Esophagus squamous epithelium (tissue), 5 donors: ENCODE measurements around the gene LAPTM5. TPM values are rescaled to one million over a fixed set of nuclear protein-coding genes. Genes with fewer than 3 reads are reported as not detected.

Experiments used
- DNase-seq: peaks from one replicate; lab custom pipeline; 2025; lab: John Stamatoyannopoulos, UW
- H3K27ac ChIP-seq, 4 donors: fragments of 200-600 bp; sonication (generic); one replicate each; pipeline ENCODE4 v1.5.1; 2016 to 2019; ENCODE audit warnings: mild to moderate bottlenecking in 1 of 4
- H3K27me3 ChIP-seq, 4 donors: fragments of 200-600 bp; sonication (generic); 1 replicate in 3 of 4; 2 replicates in 1 of 4; pipeline versions ENCODE4 v1.5.1 to v1.6.0; 2017 to 2021; ENCODE audit warnings: antibody characterized with exemption in 1 of 4
- H3K36me3 ChIP-seq, 3 donors: fragments of 200-600 bp; sonication (generic); one replicate each; pipeline ENCODE4 v1.5.1; 2016 to 2019
- H3K4me1 ChIP-seq, 3 donors: fragments of 200-600 bp; sonication (generic); one replicate each; pipeline ENCODE4 v1.5.1; 2017 to 2019
- H3K4me3 ChIP-seq, 4 donors: fragments of 200-600 bp; sonication (generic); 1 replicate in 3 of 4; 2 replicates in 1 of 4; pipeline ENCODE4 v1.5.1; 2016 to 2019; ENCODE audit warnings: mild to moderate bottlenecking in 2 of 4, moderate library complexity in 1 of 4
- H3K9me3 ChIP-seq, 3 donors: fragments of 200-600 bp; sonication (generic); one replicate each; pipeline ENCODE4 v1.5.1; 2016 to 2019
- CTCF ChIP-seq, 6 experiments: fragments of 450-650 bp in 4 of 6; fragments of 200-600 bp in 2 of 6; sonication (generic) in 2 of 6; IDR thresholded peaks; one replicate each; pipeline ENCODE4 v1.5.1; 2016 to 2019; ENCODE audit warnings: antibody characterized with exemption in 6 of 6, mild to moderate bottlenecking in 4 of 6, moderate library complexity in 4 of 6
- POLR2A ChIP-seq, 4 donors: fragments of 450-650 bp; IDR thresholded peaks; one replicate each; pipeline ENCODE4 v1.6.1; 2017; ENCODE audit warnings: antibody characterized with exemption in 4 of 4, mild to moderate bottlenecking in 4 of 4, moderate library complexity in 3 of 4
- WGBS, 2 donors: methylation state at CpG; one replicate each; pipeline ENCODE4 v1.1.5; 2018; 5-methylcytosine and 5-hydroxymethylcytosine counted together
- intact Hi-C: fragments of 100-400 bp; cut with DNase I; formaldehyde crosslinking; loops from one replicate; pipeline ENCODE4 v1.15.0; 2022
- total RNA-seq, 4 donors: library from RNA; depleted of rRNA; stranded (reverse); fragments of >200 nt; gene quantifications; one replicate each; pipeline ENCODE4 v1.1.0, GENCODE V29; 2016
- donor health status: DM: yes; HTN: yes; CAD: no.

The LAPTM5 gene
- total RNA-seq, 4 donors from 2014 or later: 6.3 to 53.4 (median 24.6) TPM

DNA sequence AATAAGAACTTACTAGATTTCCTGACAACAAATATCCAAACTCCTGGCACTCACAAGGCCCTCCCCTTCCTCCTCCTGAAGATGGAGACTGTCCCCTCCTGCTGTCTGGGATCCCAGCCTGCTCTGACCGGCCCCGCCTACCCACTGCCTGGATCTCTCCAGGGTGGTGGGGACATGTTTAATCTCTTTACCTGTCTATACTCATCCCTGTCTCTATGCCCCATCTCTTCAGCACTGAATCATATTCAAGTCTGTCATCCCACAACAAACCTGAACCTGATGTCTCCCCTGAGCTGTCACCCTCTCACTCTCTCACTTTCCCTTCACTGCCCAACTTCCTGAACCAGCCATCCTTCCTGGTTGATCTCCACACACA lies 56.3 kb downstream of the LAPTM5 start:
- TF ChIP-seq POLR2A (IDR thresholded peaks at IDR 0.05) (no peak), CTCF (IDR thresholded peaks at IDR 0.05) (no peak)
- intact Hi-C loops: no loop called here
- WGBS, 2 donors: 37 to 63% methylated on average over 2 of the region's 2 CpGs
- peaks cover 5 to 53% (median 29%) of the 10 kb centered on the region in 3 donors for H3K4me1 ChIP-seq
- no peak for DNase-seq
- no peaks in the 10 kb centered on the region for H3K9me3 ChIP-seq
- no peak overlapping the region for H3K4me3 ChIP-seq
- H3K27ac ChIP-seq: peak overlapping the region in 2 of 4 donors; percentile 46 to 74
- H3K36me3 ChIP-seq: no peaks in the 10 kb centered on the region
- no peaks in the 10 kb centered on the region for H3K27me3 ChIP-seq

DNA sequence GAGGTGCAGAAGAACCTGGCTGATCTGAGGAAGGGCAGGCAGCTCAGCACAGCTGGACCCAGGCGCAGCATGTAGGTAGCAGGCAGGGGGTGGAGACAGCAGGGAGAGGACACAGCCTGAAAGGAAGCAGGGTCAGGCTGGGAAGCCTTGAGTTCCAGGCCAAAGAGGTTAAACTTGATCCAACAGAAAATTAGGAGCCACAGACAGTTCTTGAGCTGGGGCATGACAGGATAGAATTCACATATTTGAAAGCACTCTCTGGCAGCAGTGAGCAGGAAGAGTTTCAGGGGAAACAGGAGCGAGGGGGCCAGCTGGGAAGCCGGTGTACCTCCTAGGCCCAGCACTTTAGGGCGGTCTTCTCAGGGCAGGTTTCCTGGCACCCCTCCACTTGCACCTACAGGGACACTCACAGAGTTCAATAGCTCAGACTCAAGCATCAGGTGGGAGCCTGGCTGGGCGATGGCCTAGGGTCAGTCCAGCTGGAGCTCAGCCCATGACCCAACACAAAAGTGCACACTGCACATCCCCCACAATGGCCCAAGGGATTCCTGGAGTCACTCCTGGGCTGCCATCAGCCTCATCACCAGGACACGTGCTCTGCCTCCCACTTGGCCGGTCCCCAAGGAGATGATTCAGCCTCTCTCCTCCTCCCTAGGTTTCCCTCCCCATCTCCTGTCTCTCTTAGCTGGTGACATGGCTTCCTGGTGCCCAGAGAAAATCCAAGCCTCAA lies 56.9 kb downstream of the LAPTM5 start:
- no peak overlapping the region for H3K4me3 ChIP-seq
- peak overlapping the region in 2 of 4 donors; percentile 46 to 74 for H3K27ac ChIP-seq
- intact Hi-C loops: no loop called here
- DNase-seq: no peak
- TF ChIP-seq POLR2A (IDR thresholded peaks at IDR 0.05) (no peak), CTCF (IDR thresholded peaks at IDR 0.05) (no peak)
- H3K36me3 ChIP-seq: no peaks in the 10 kb centered on the region
- peaks cover 0 to 2% (median 0%) of the 10 kb centered on the region in 4 donors for H3K27me3 ChIP-seq
- no peaks in the 10 kb centered on the region for H3K9me3 ChIP-seq
- WGBS, 2 donors: 40 to 72% methylated on average over 3 to 6 of the region's 7 CpGs
- H3K4me1 ChIP-seq: peaks cover 5 to 53% (median 29%) of the 10 kb centered on the region in 3 donors

GRCh38 chr1:30699762-30700161 lies 57.8 kb downstream of the LAPTM5 start:
- TF ChIP-seq POLR2A (IDR thresholded peaks at IDR 0.05) (no peak), CTCF (IDR thresholded peaks at IDR 0.05) (no peak)
- 62 to 87% methylated on average over 1 of the region's 1 CpG for WGBS, 2 donors
- peaks cover 1 to 53% (median 26%) of the 10 kb centered on the region in 3 donors for H3K4me1 ChIP-seq
- H3K36me3 ChIP-seq: no peaks in the 10 kb centered on the region
- H3K9me3 ChIP-seq: no peaks in the 10 kb centered on the region
- no peak overlapping the region for H3K4me3 ChIP-seq
- H3K27ac ChIP-seq: no peak overlapping the region
- peaks cover 0 to 5% (median 0%) of the 10 kb centered on the region in 4 donors for H3K27me3 ChIP-seq
- no peak for DNase-seq
- intact Hi-C loops: no loop called here

GRCh38 chr1:30698401-30698981 lies 59.1 kb downstream of the LAPTM5 start:
- intact Hi-C loops: no loop called here
- DNase-seq: no peak
- Histone ChIP-seq H3K9me3 (no peaks in the 10 kb centered on the region), H3K27ac (peak overlapping the region in 3 of 4 donors; percentile 29 to 60 (median 30)), H3K36me3 (no peaks in the 10 kb centered on the region), H3K4me1 (peaks cover 0 to 53% (median 23%) of the 10 kb centered on the region in 3 donors), H3K4me3 (no peak overlapping the region), H3K27me3 (peaks cover 0 to 12% (median 0%) of the 10 kb centered on the region in 4 donors)
- TF ChIP-seq CTCF (IDR thresholded peaks at IDR 0.05): no peak
- WGBS, 2 donors: 83 to 100% methylated on average over 1 of the region's 17 CpGs
